Stomach (tissue), 9 donors: Measurements from ENCODE around the gene IRS2. TPM values are rescaled to one million over a fixed set of nuclear protein-coding genes. Genes with fewer than 3 reads are reported as not detected.

ENCODE experiments used
- DNase-seq, 2 donors: peaks; one replicate each; pipeline versions ENCODE4 v3.0.0 to v3.0.0-alpha.2; 2013 to 2019
- H3K27ac ChIP-seq, 5 donors: fragments of 200-600 bp in 4 of 5; sonication (generic) in 4 of 5; one replicate each; pipeline ENCODE4 v1.5.1; 2013 to 2019; ENCODE audit warnings: mild to moderate bottlenecking in 1 of 5, moderate library complexity in 1 of 5
- H3K27me3 ChIP-seq, 3 donors: fragments of 200-600 bp; sonication (generic); one replicate each; pipeline ENCODE4 v1.5.1; 2017 to 2019; ENCODE audit warnings: mixed run types in 1 of 3
- H3K36me3 ChIP-seq, 4 donors: fragments of 200-600 bp; sonication (generic); 1 replicate in 3 of 4; 2 replicates in 1 of 4; pipeline ENCODE4 v1.5.1; 2016 to 2019
- H3K4me1 ChIP-seq, 4 donors: fragments of 200-600 bp; sonication (generic); one replicate each; pipeline ENCODE4 v1.5.1; 2016 to 2019
- H3K4me3 ChIP-seq, 4 donors: fragments of 200-600 bp; sonication (generic) in 3 of 4; one replicate each; pipeline ENCODE4 v1.5.1; 2016 to 2019; ENCODE audit warnings: mild to moderate bottlenecking in 1 of 4
- H3K9me3 ChIP-seq, 4 donors: fragments of 200-600 bp; sonication (generic); one replicate each; pipeline ENCODE4 v1.5.1; 2016 to 2019
- EP300 ChIP-seq: sonication (generic); formaldehyde crosslinking; IDR thresholded peaks from one replicate; pipeline ENCODE4 v1.6.1; 2017; ENCODE audit warnings: antibody characterized with exemption
- POLR2A ChIP-seq, 4 donors: fragments of 450-650 bp; IDR thresholded peaks; one replicate each; pipeline ENCODE4 v1.6.1; 2016; ENCODE audit warnings: antibody characterized with exemption in 4 of 4, control low read depth in 2 of 4, mild to moderate bottlenecking in 1 of 4, moderate library complexity in 1 of 4
- POLR2AphosphoS5 ChIP-seq, 3 donors: sonication (generic); formaldehyde crosslinking; IDR thresholded peaks; one replicate each; pipeline ENCODE4 v1.6.1; 2016; ENCODE audit warnings: antibody characterized with exemption in 3 of 3
- WGBS, 5 donors: extraction: QIAGEN DNeasy Blood & Tissue Kit in 3 of 5; methylation state at CpG; one replicate each; pipeline versions ENCODE4 v1.1.5 to v1.1.7; 2013 to 2018; 5-methylcytosine and 5-hydroxymethylcytosine counted together
- intact Hi-C: fragments of 100-400 bp; cut with DNase I; formaldehyde crosslinking; loops from one replicate; pipeline ENCODE4 v1.15.1; 2023; ENCODE audit warnings: low total_unique reads
- polyA plus RNA-seq, 3 donors: library from polyadenylated mRNA; stranded (reverse); fragments of 200-250 nt; gene quantifications; one replicate each; pipeline ENCODE4 v1.2.3, GENCODE V29; 2013
- total RNA-seq, 5 donors: library from RNA; depleted of rRNA; stranded (reverse); fragments of >200 nt; gene quantifications; one replicate each; pipeline versions ENCODE4 v1.1.0 to v1.2.3, GENCODE V29; 2014 to 2016
- TF ChIP-seq, protein P1 (sequence below), 7 experiments: fragments of 450-650 bp in 4 of 7; fragments of 200-600 bp in 3 of 7; sonication (generic) in 3 of 7; IDR thresholded peaks; one replicate each; pipeline ENCODE4 v1.5.1; 2016 to 2019; ENCODE audit warnings: antibody characterized with exemption in 7 of 7, control low read depth in 2 of 7, mild to moderate bottlenecking in 1 of 7
- donor health status: healthy with polysubstance abuse.
- donor health status: Bipolar disorder and iron deficiency.
- donor health status: healthy.

The IRS2 gene
- total and polyA plus RNA-seq, 8 donors, result 2.7 to 24.1 (median 11.4) TPM

DNA sequence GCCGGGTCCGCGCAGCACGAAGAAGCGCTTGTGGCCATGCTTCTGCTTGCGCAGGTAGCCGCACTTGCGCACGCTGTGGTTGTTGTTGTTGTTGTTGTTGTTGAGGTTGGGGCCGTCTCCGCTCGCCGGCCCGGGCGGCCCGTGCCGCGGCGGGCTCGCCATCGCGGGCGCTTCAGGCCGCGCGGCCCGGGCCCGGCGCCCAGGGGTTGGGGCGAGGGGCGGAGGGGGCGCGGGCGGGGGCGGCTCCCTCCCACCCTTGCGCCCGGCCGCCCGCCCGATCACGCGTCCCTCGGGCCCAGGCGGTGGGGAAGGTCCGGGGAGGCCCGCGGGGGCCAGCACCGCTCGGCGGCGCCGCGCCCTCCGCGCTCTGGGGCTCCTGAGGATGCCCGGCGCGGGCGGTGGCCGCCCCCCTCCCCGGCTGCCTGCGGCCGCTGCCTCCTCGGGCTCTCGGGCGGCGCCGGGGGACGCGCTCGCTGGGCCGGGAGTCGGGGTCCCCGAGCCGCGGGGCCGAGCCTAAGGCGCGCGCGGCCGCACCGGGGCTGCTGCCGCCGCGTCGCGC, 412 bp downstream of the IRS2 start:
- no peak for DNase-seq
- H3K36me3 ChIP-seq, result peaks cover 20 to 35% (median 31%) of the 10 kb centered on the region in 4 donors
- peak overlapping the region; percentile 77 to 84 (median 82) for H3K4me3 ChIP-seq
- H3K9me3 ChIP-seq, result no peaks in the 10 kb centered on the region
- TF ChIP-seq POLR2AphosphoS5 (IDR thresholded peaks at IDR 0.05) (no peak), POLR2A (IDR thresholded peaks at IDR 0.05) (no peak), EP300 (no peak)
- TF ChIP-seq, protein P1, sequence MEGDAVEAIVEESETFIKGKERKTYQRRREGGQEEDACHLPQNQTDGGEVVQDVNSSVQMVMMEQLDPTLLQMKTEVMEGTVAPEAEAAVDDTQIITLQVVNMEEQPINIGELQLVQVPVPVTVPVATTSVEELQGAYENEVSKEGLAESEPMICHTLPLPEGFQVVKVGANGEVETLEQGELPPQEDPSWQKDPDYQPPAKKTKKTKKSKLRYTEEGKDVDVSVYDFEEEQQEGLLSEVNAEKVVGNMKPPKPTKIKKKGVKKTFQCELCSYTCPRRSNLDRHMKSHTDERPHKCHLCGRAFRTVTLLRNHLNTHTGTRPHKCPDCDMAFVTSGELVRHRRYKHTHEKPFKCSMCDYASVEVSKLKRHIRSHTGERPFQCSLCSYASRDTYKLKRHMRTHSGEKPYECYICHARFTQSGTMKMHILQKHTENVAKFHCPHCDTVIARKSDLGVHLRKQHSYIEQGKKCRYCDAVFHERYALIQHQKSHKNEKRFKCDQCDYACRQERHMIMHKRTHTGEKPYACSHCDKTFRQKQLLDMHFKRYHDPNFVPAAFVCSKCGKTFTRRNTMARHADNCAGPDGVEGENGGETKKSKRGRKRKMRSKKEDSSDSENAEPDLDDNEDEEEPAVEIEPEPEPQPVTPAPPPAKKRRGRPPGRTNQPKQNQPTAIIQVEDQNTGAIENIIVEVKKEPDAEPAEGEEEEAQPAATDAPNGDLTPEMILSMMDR (IDR thresholded peaks at IDR 0.05), result no peak
- peak overlapping the region; percentile 87 to 97 (median 89) for H3K27ac ChIP-seq
- H3K4me1 ChIP-seq, result peaks cover 31 to 63% (median 49%) of the 10 kb centered on the region in 4 donors
- H3K27me3 ChIP-seq, result peaks cover 0 to 12% (median 7%) of the 10 kb centered on the region in 3 donors
- intact Hi-C loops, result no loop called here
- WGBS, 5 donors, result 0 to 2% (median 1%) methylated on average over 9 to 88 of the region's 88 CpGs

DNA sequence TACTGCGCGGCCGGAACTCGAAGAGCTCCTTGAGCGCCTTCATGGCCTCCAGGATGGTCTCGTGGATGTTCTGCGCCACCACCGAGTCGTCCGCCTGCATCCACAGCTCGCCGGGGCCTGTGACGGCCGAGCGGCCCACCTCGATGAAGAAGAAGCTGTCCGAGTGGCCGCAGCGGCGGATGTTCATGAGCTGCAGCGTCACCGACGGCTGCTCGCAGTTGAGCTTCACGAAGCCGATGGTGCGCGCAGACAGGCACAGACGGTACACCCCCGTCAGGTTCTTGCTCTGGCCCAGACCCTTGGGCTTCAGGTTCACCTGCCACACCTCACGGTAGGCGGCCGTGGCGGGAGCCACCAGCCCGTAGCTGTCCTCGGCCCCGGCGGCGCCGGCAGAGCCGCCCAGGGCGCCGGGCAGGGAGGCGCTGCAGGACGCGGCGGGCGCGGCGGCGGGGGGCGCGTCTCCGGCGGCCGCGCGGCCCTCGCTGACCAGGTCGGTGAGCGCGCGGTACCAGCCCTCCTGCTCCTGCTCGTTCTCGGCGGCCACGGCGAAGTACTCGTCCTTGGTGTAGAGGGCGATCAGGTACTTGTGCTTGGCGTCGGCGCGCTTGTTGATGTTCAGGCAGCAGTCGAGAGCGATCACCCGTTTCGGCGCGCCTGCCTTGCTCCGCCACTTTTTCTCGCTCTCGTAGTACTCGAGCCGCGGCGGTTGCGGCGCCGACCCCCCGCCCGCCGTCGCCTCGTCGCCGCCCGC, 1.1 kb downstream of the IRS2 start:
- Histone ChIP-seq H3K27me3 (peaks cover 0 to 12% (median 5%) of the 10 kb centered on the region in 3 donors), H3K36me3 (peaks cover 20 to 38% (median 32%) of the 10 kb centered on the region in 4 donors), H3K9me3 (no peaks in the 10 kb centered on the region), H3K4me3 (peak overlapping the region; percentile 77 to 84 (median 82)), H3K4me1 (peaks cover 37 to 69% (median 56%) of the 10 kb centered on the region in 4 donors), H3K27ac (peak overlapping the region; percentile 87 to 97 (median 89))
- TF ChIP-seq POLR2AphosphoS5 (IDR thresholded peaks at IDR 0.05), result peak in 1 of 3 donors; percentile 42
- TF ChIP-seq, protein P1 (IDR thresholded peaks at IDR 0.05), result no peak
- TF ChIP-seq POLR2A (IDR thresholded peaks at IDR 0.05), result no peak
- no peak for TF ChIP-seq EP300
- intact Hi-C loops, result no loop called here
- WGBS, 5 donors, result 1 to 13% (median 3%) methylated on average over 45 to 98 of the region's 98 CpGs
- peak; percentile 61 to 80 for DNase-seq

DNA sequence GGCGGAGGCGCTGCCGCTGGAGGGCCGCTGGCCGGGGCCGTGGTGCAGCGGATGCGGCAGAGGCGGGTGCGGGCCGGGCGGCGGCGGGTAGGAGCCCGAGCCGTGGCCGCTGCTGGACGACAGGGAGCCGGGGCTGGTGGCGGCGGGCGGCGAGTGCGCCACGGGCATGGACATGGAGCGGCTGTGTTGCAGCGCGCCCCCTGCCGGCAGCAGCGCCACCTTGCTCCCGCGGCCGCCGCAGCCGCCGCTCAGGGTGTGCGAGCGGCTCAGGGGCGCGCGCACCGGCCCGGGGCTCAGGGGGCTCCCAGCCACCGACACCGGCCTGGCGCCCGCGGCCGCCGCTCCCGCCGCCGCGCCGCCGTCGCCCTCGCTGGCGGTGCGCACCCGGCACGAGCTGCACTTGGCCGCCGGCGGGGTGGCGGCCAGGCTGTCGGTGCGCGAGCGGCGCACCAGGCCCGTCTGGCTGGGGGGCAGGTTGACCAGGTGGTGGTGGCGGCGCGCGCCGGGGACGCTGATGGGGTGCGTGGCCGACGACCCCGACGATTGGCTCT, 1.7 kb downstream of the IRS2 start:
- Histone ChIP-seq H3K36me3 (peaks cover 20 to 38% (median 32%) of the 10 kb centered on the region in 4 donors), H3K27me3 (peaks cover 0 to 12% (median 5%) of the 10 kb centered on the region in 3 donors), H3K4me1 (peaks cover 44 to 76% (median 61%) of the 10 kb centered on the region in 4 donors), H3K9me3 (no peaks in the 10 kb centered on the region), H3K27ac (peak overlapping the region; percentile 87 to 97 (median 89)), H3K4me3 (peak overlapping the region; percentile 77 to 84 (median 82))
- TF ChIP-seq POLR2AphosphoS5 (IDR thresholded peaks at IDR 0.05) (no peak), POLR2A (IDR thresholded peaks at IDR 0.05) (no peak), EP300 (no peak)
- TF ChIP-seq, protein P1 (IDR thresholded peaks at IDR 0.05), result peak in 3 of 7 experiments; percentile 51 to 86 (median 65)
- DNase-seq, result peak; percentile 85 to 95
- WGBS, 5 donors, result 3 to 20% (median 6%) methylated on average over 1 to 83 of the region's 83 CpGs
- intact Hi-C loops, result no loop called here
